Measurements from ENCODE around the gene ZC3H4. TPM values are rescaled to one million over a fixed set of nuclear protein-coding genes. Genes with fewer than 3 reads are reported as not detected.
A peak's percentile ranks its signal among the peaks of the same experiment; 100 is the strongest.

The ZC3H4 gene
- total and polyA plus RNA-seq, 2 experiments from 2014 or later, result 26.7 to 36.9 TPM

DNA sequence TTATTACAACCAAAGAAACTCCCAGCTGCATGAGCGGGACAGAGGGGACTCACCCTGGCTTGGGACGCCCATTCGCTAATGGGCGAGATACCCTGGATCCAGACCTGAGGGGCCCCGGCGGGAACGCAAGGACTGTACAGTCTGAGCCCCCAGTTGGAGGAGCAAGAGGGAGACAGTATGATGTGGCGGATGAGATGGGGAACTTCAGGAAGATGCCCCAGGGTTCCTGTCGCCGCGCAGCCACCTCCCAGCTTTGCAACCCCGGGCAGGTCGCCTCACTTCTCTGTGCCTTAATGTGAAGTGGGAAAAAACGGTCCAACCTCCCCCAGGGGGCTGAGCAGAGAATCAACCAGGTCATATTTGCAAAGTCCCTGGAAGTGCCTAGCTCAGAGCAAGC is 91.4 kb downstream of the ZC3H4 start:
- Histone ChIP-seq H3F3A (replicated peaks; ENCODE audit: low read depth) (peaks cover 11% of the 10 kb centered on the region; the same call in 1 of the 2 replicates), H3K4me1 (ENCODE audit: insufficient read depth) (peaks cover 14% of the 10 kb centered on the region; the same call in 1 of the 2 replicates), H3K79me2 (replicated peaks; ENCODE audit: insufficient read depth) (no peaks in the 10 kb centered on the region), H3K4me2 (peak overlapping the region; percentile 86; the same call in 1 of the 2 replicates), H3K9me2 (ENCODE audit: insufficient read depth) (no peaks in the 10 kb centered on the region), H3K27ac (ENCODE audit: low read depth) (no peak overlapping the region), H3K27me3 (ENCODE audit: insufficient read depth) (peaks cover 70% of the 10 kb centered on the region), H3K36me3 (ENCODE audit: insufficient read depth) (no peaks in the 10 kb centered on the region), H4K20me1 (replicated peaks; ENCODE audit: insufficient read depth) (no peaks in the 10 kb centered on the region; the same call in 1 of the 2 replicates), H2AFZ (no peak overlapping the region), H3K4me3 (peak overlapping the region; percentile 62; the same call in 1 of the 2 replicates)
- no peak for DNase-seq (ENCODE audit: low spot score)
- ATAC-seq, result no peak
- Mint-ChIP-seq H3K36me3 (ENCODE audit: low read depth) (no peaks in the 10 kb centered on the region; the same call in 2 of the 3 replicates), H3K27me3 (ENCODE audit: insufficient read depth, low read depth, poor library complexity) (peaks cover 67% of the 10 kb centered on the region), H3K4me3 (no peak overlapping the region; the same call in 2 of the 3 replicates), H3K27ac (no peak overlapping the region), H3K4me1 (peaks cover 10% of the 10 kb centered on the region), H3K9me3 (no peaks in the 10 kb centered on the region; the same call in 2 of the 3 replicates)
- TF ChIP-seq EZH2 (IDR thresholded peaks at IDR 0.05; ENCODE audit: low read depth, unreplicated experiment) (peak; percentile 40), POLR2AphosphoS5 (IDR thresholded peaks at IDR 0.05; ENCODE audit: low read depth) (no peak), EZH2phosphoT487 (IDR thresholded peaks at IDR 0.05; ENCODE audit: unreplicated experiment) (no peak)

DNA sequence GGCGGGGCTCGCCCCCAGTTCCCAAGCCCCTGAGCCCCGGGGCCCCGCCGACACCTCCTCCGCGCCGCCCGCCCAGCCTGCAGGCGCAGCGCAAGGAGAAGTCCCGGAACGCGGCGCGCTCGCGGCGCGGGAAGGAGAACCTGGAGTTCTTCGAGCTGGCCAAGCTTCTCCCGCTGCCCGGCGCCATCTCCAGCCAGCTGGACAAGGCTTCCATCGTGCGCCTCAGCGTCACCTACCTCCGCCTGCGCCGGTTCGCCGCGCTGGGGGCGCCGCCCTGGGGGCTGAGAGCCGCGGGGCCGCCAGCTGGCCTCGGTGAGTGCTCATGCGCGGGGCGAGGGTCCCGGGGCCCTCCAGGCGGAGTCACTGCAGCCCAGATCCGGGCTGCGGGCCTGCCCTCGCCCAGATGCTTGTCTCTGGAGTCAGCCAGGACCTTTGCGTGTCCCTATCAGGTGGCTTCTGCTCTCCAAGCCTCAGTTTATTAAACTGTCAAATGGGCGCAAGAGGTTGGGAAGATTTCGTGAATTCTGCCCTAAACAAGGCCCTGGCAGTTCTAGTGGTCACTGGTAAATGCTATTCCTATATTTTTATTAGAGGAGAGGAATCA is 91.9 kb downstream of the ZC3H4 start:
- no peaks in the 10 kb centered on the region; the same call in 1 of the 2 replicates for H4K20me1 ChIP-seq (replicated peaks; ENCODE audit: insufficient read depth)
- peak overlapping the region; percentile 86 for H3K4me2 ChIP-seq
- H3K4me3 ChIP-seq, result peak overlapping the region; percentile 62
- peaks cover 70% of the 10 kb centered on the region for H3K27me3 ChIP-seq (ENCODE audit: insufficient read depth)
- H3K36me3 ChIP-seq (ENCODE audit: insufficient read depth), result no peaks in the 10 kb centered on the region
- peak; percentile 77 for DNase-seq (ENCODE audit: low spot score)
- H3K4me1 ChIP-seq (ENCODE audit: insufficient read depth), result peaks cover 14% of the 10 kb centered on the region; the same call in 1 of the 2 replicates
- no peak overlapping the region for H3K27ac ChIP-seq (ENCODE audit: low read depth)
- no peak overlapping the region for H3K27ac Mint-ChIP-seq
- H3K9me3 Mint-ChIP-seq, result no peaks in the 10 kb centered on the region; the same call in 2 of the 3 replicates
- no peaks in the 10 kb centered on the region for H3K79me2 ChIP-seq (replicated peaks; ENCODE audit: insufficient read depth)
- H2AFZ ChIP-seq, result peak overlapping the region; percentile 76; the same call in 1 of the 2 replicates
- H3K4me1 Mint-ChIP-seq, result peaks cover 10% of the 10 kb centered on the region
- peaks cover 11% of the 10 kb centered on the region; the same call in 1 of the 2 replicates for H3F3A ChIP-seq (replicated peaks; ENCODE audit: low read depth)
- TF ChIP-seq CREB1 (CRISPR knock-in tag; IDR thresholded peaks at IDR 0.05; ENCODE audit: low read depth), result no peak
- TF ChIP-seq EZH2 (IDR thresholded peaks at IDR 0.05; ENCODE audit: low read depth, unreplicated experiment), result peak; percentile 20
- H3K27me3 Mint-ChIP-seq (ENCODE audit: insufficient read depth, low read depth, poor library complexity), result peaks cover 62% of the 10 kb centered on the region
- peak; percentile 36 for ATAC-seq
- H3K36me3 Mint-ChIP-seq (ENCODE audit: low read depth), result no peaks in the 10 kb centered on the region; the same call in 2 of the 3 replicates
- no peaks in the 10 kb centered on the region for H3K9me2 ChIP-seq (ENCODE audit: insufficient read depth)
- H3K4me3 Mint-ChIP-seq, result peak overlapping the region; percentile 68

DNA sequence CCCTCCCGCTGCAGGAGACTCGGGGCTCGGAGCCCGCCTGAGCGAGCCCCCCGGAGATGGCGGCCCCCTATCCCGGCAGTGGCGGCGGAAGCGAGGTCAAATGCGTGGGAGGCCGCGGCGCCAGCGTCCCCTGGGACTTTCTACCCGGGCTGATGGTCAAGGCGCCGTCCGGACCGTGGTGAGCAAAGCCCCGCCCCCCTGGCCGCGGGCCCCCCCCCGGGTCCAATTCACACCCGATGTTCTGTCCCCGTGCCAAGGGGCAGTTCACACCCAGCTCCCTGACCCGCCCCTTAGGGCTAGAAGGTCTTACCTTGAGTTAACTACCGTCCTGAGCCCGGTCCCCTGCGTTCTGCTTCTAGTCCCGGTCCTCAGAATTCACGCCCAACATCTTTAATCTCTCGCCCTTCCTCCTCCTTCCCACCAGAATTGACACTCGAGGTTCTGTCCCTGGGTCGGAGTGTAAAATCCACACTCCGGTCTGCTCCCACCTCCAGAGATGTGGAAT is 92.5 kb downstream of the ZC3H4 start:
- no peak overlapping the region for H3K27ac Mint-ChIP-seq
- Histone ChIP-seq H3K4me1 (ENCODE audit: insufficient read depth) (peaks cover 14% of the 10 kb centered on the region; the same call in 1 of the 2 replicates), H3K27me3 (ENCODE audit: insufficient read depth) (peaks cover 70% of the 10 kb centered on the region), H2AFZ (peak overlapping the region; percentile 76; the same call in 1 of the 2 replicates), H4K20me1 (replicated peaks; ENCODE audit: insufficient read depth) (no peaks in the 10 kb centered on the region; the same call in 1 of the 2 replicates), H3K79me2 (replicated peaks; ENCODE audit: insufficient read depth) (no peaks in the 10 kb centered on the region), H3K36me3 (ENCODE audit: insufficient read depth) (no peaks in the 10 kb centered on the region), H3K27ac (ENCODE audit: low read depth) (no peak overlapping the region), H3K9me2 (ENCODE audit: insufficient read depth) (no peaks in the 10 kb centered on the region), H3K4me3 (peak overlapping the region; percentile 62), H3F3A (replicated peaks; ENCODE audit: low read depth) (peaks cover 11% of the 10 kb centered on the region; the same call in 1 of the 2 replicates), H3K4me2 (peak overlapping the region; percentile 86)
- DNase-seq (ENCODE audit: low spot score) (peak; percentile 69), ATAC-seq (peak; percentile 19)
- peak overlapping the region; percentile 68 for H3K4me3 Mint-ChIP-seq
- H3K4me1 Mint-ChIP-seq, result peaks cover 10% of the 10 kb centered on the region
- peaks cover 56% of the 10 kb centered on the region for H3K27me3 Mint-ChIP-seq (ENCODE audit: insufficient read depth, low read depth, poor library complexity)
- H3K9me3 Mint-ChIP-seq, result no peaks in the 10 kb centered on the region; the same call in 2 of the 3 replicates
- H3K36me3 Mint-ChIP-seq (ENCODE audit: low read depth), result no peaks in the 10 kb centered on the region; the same call in 2 of the 3 replicates
- TF ChIP-seq POLR2AphosphoS5 (IDR thresholded peaks at IDR 0.05; ENCODE audit: low read depth) (no peak), EZH2 (IDR thresholded peaks at IDR 0.05; ENCODE audit: low read depth, unreplicated experiment) (peak; percentile 39)
